ENCODE measurements around the gene DLX2. TPM values are rescaled to one million over a fixed set of nuclear protein-coding genes. Genes with fewer than 3 reads are reported as not detected.

The DLX2 gene
- total and polyA plus RNA-seq, 12 donors: 0.06 to 0.49 (median 0.15) TPM; not detected in 5

DNA sequence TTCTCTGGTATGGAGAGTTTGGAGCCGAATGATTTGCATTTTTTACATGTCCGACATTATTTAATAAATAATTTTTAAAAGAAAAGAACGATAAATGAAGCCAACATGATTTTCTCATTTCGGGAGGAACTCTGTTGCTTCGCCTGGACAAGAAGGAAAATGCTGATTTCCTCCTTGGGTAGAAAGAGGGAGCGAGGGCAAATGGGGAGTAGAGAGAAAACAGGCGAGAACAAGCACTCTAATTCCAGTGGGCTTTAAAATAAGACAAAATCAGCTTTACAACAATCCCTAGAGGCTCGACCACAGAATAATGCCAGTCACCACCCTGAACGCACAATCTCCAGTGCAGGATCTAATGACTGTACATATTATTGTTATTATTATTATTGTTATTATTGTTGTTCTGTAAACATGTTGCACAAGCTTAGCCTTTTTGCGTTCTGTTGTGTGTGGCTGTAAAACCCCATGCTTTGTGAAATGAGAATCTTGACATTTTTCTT is 13.6 kb downstream of the DLX2 start:
- Histone ChIP-seq H3K9me3 (replicated peaks in 1 of 3) (no peaks in the 10 kb centered on the region), H3K27me3 (peaks cover 99% of the 10 kb centered on the region), H3K27ac (no peak overlapping the region), H3K4me1 (replicated peaks in 1 of 2) (peaks cover 16 to 24% of the 10 kb centered on the region in 2 donors), H3K36me3 (replicated peaks in 1 of 2) (no peaks in the 10 kb centered on the region), H3K4me3 (no peak overlapping the region)
- DNase-seq: no peak
- intact Hi-C loops (cut with DNase I): no loop called here
- WGBS, 4 donors: 24 to 32% (median 27%) methylated on average over 10 of the region's 10 CpGs
- TF ChIP-seq CTCF (IDR thresholded peaks at IDR 0.05) (no peak), POLR2A (IDR thresholded peaks at IDR 0.05) (no peak)

GRCh38 chr2:172088245-172089004 is 14.3 kb downstream of the DLX2 start:
- peaks cover 16 to 28% of the 10 kb centered on the region in 2 donors for H3K4me1 ChIP-seq (replicated peaks in 1 of 2)
- intact Hi-C loops (cut with DNase I): no loop called here
- H3K27me3 ChIP-seq: peaks cover 99% of the 10 kb centered on the region
- no peak for DNase-seq
- no peaks in the 10 kb centered on the region for H3K9me3 ChIP-seq (replicated peaks in 1 of 3)
- TF ChIP-seq POLR2A (IDR thresholded peaks at IDR 0.05) (no peak), CTCF (IDR thresholded peaks at IDR 0.05) (no peak)
- no peaks in the 10 kb centered on the region for H3K36me3 ChIP-seq (replicated peaks in 1 of 2)
- peak overlapping the region in 1 of 5 donors; percentile 43 for H3K27ac ChIP-seq
- WGBS, 4 donors: 14 to 24% (median 16%) methylated on average over 26 to 37 of the region's 37 CpGs
- H3K4me3 ChIP-seq: no peak overlapping the region

DNA sequence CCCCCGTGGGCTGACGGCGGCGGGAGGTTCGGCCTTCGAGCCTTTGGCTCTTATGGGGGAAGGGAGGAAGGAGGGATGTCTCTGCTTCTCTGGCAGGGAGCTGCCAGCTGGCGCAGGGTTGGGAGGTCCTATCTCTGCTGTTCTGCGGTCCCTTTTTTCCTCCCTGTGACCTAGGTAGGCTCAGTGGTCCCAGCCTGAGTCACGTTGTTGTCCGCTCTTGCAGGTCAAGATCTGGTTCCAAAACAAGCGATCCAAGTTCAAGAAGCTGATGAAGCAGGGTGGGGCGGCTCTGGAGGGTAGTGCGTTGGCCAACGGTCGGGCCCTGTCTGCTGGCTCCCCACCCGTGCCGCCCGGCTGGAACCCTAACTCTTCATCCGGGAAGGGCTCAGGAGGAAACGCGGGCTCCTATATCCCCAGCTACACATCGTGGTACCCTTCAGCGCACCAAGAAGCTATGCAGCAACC is 14.9 kb downstream of the DLX2 start:
- Histone ChIP-seq H3K4me3 (no peak overlapping the region), H3K4me1 (replicated peaks in 1 of 2) (peaks cover 16 to 33% of the 10 kb centered on the region in 2 donors), H3K36me3 (replicated peaks in 1 of 2) (no peaks in the 10 kb centered on the region), H3K27ac (peak overlapping the region in 1 of 5 donors; percentile 43), H3K27me3 (peaks cover 99% of the 10 kb centered on the region), H3K9me3 (replicated peaks in 1 of 3) (no peaks in the 10 kb centered on the region)
- intact Hi-C loops (cut with DNase I): no loop called here
- 5 to 11% (median 9%) methylated on average over 6 to 23 of the region's 23 CpGs for WGBS, 4 donors
- DNase-seq: no peak
- TF ChIP-seq CTCF (IDR thresholded peaks at IDR 0.05): no peak
- no peak for TF ChIP-seq POLR2A (IDR thresholded peaks at IDR 0.05)

- Histone ChIP-seq H3K9me3 (replicated peaks in 1 of 3) (no peaks in the 10 kb centered on the region), H3K4me3 (no peak overlapping the region), H3K27me3 (peaks cover 99% of the 10 kb centered on the region), H3K4me1 (replicated peaks in 1 of 2) (peaks cover 16 to 33% of the 10 kb centered on the region in 2 donors), H3K27ac (peak overlapping the region in 1 of 5 donors; percentile 43), H3K36me3 (replicated peaks in 1 of 2) (no peaks in the 10 kb centered on the region)
- TF ChIP-seq POLR2A (IDR thresholded peaks at IDR 0.05): no peak
- TF ChIP-seq CTCF (IDR thresholded peaks at IDR 0.05): no peak
- intact Hi-C loops (cut with DNase I): no loop called here
- WGBS, 4 donors: 10 to 16% (median 14%) methylated on average over 30 to 31 of the region's 31 CpGs
- no peak for DNase-seq
These were observed 15.4 kb downstream of the DLX2 start for GRCh38 chr2:172087207-172087779.

Measured in adrenal gland (tissue), 12 donors.